ENCODE data around the gene SLC7A14. TPM values are rescaled to one million over a fixed set of nuclear protein-coding genes. Genes with fewer than 3 reads are reported as not detected.

Gene SLC7A14
- total and polyA plus RNA-seq, 2 donors: 0.22 to 1.8 TPM

- Histone ChIP-seq H3K36me3 (ENCODE audit: insufficient read depth) (no peaks in the 10 kb centered on the region), H3K27ac (ENCODE audit: low read depth) (no peak overlapping the region), H3K4me3 (ENCODE audit: low read depth, low read length) (no peak overlapping the region), H3K4me1 (ENCODE audit: insufficient read depth) (no peaks in the 10 kb centered on the region)
- 52% methylated on average over 4 of the region's 4 CpGs for WGBS
- no peak for DNase-seq (ENCODE audit: extremely low spot score)
Measured at GRCh38 chr3:170410428-170411029, 175.3 kb downstream of the SLC7A14 start.

Other genes with a start within 250 kb of the SLC7A14 start
- 124 TPM for gene SKIL, start 228.4 kb downstream of the SLC7A14 start, total RNA-seq
- 10.7 TPM for gene SKIL, start 228.4 kb downstream of the SLC7A14 start, polyA plus RNA-seq
- 28.1 TPM for gene CLDN11, start 167.2 kb downstream of the SLC7A14 start, total RNA-seq
- 24.6 TPM for gene CLDN11, start 167.2 kb downstream of the SLC7A14 start, polyA plus RNA-seq